ENCODE data around the gene CDK5. TPM values are rescaled to one million over a fixed set of nuclear protein-coding genes. Genes with fewer than 3 reads are reported as not detected.

The CDK5 gene
- total and polyA plus RNA-seq, 9 of the 15 experiments (the other 6 are each of a cell fraction or from before 2014, with no cell fraction given) = 3.2 to 38.0 (median 27.5) TPM

DNA sequence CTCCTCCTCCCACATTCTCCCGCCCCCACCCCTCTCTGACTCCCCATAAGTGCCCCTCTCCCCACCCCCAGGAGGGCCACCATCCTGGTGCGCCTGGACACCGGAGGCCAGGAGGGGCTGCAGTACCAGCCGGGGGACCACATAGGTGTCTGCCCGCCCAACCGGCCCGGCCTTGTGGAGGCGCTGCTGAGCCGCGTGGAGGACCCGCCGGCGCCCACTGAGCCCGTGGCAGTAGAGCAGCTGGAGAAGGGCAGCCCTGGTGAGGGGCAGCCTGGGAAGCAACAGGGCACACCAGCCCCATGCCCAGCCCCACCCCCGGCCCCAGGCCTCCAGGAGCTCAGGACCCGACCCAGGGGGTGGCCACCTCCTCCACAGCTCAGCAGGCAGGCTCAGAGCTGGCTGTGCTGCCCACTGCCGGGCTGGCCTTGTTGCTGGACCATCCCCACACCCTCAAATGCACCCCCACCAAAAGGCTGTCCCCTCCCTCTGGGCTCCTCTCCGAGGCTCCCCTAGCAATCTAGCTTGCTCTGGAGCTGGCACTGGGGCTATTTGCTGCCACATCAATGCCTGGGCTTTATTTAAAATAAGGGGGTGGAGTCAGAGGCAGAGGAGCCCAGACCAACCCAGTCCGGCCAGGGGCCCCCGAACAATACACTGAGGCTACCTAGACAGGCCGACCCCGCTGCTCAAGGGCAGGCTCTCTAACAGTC is 48.2 kb downstream of the CDK5 start (continued):
- TF ChIP-seq SAFB (IDR thresholded peaks at IDR 0.05; ENCODE audit: borderline replicate concordance, low read depth, low read length) (peak; percentile 87), ZNF274 (IDR thresholded peaks at IDR 0.05; ENCODE audit: borderline replicate concordance, low read depth, low read length) (0 out of 2 replicates have a peak, but pooled peaks have one; percentile 3), ZKSCAN8 (CRISPR knock-in tag; IDR thresholded peaks at IDR 0.05) (0 out of 2 replicates have a peak, but pooled peaks have one; percentile 19), SRF (CRISPR knock-in tag; IDR thresholded peaks at IDR 0.05) (0 out of 4 replicates have a peak, but pooled peaks of 1 of the 2 experiments have one; percentile 34), HNRNPL (IDR thresholded peaks at IDR 0.05; ENCODE audit: low read depth, low read length) (peak; percentile 95), TAF7 (tag; IDR thresholded peaks at IDR 0.05) (0 out of 2 replicates have a peak, but pooled peaks have one; percentile 36), RB1 (IDR thresholded peaks at IDR 0.05; ENCODE audit: low read depth) (peak; percentile 86), KLF13 (tag; IDR thresholded peaks at IDR 0.05; ENCODE audit: borderline replicate concordance, low read depth) (no peak), RBM39 (optimal IDR thresholded peaks at IDR 0.05; ENCODE audit: low read depth, low read length) (no peak)
- TF ChIP-seq, protein P1, sequence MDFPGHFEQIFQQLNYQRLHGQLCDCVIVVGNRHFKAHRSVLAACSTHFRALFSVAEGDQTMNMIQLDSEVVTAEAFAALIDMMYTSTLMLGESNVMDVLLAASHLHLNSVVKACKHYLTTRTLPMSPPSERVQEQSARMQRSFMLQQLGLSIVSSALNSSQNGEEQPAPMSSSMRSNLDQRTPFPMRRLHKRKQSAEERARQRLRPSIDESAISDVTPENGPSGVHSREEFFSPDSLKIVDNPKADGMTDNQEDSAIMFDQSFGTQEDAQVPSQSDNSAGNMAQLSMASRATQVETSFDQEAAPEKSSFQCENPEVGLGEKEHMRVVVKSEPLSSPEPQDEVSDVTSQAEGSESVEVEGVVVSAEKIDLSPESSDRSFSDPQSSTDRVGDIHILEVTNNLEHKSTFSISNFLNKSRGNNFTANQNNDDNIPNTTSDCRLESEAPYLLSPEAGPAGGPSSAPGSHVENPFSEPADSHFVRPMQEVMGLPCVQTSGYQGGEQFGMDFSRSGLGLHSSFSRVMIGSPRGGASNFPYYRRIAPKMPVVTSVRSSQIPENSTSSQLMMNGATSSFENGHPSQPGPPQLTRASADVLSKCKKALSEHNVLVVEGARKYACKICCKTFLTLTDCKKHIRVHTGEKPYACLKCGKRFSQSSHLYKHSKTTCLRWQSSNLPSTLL (IDR thresholded peaks at IDR 0.05) = no peak

Data from K562 (cell line).